ENCODE results near the gene ZNF444. TPM values are rescaled to one million over a fixed set of nuclear protein-coding genes. Genes with fewer than 3 reads are reported as not detected.

ZNF444 gene
- total RNA-seq, 2 donors from 2014 or later: 50.2 to 58.8 TPM

- no peaks in the 10 kb centered on the region for H3K36me3 Mint-ChIP-seq (ENCODE audit: low read depth)
- no peak for TF ChIP-seq CTCF (conservative IDR thresholded peaks at IDR 0.05)
- H3K36me3 ChIP-seq (ENCODE audit: control insufficient read depth, insufficient read depth, low read length): no peaks in the 10 kb centered on the region
These were observed 35.8 kb downstream of the ZNF444 start for GRCh38 chr19:56176881-56177280.

GRCh38 chr19:56177564-56178243, 36.6 kb downstream of the ZNF444 start:
- Histone ChIP-seq H3K4me3 (ENCODE audit: low read length) (no peak overlapping the region), H3K9me3 (ENCODE audit: control insufficient read depth, low read length) (no peaks in the 10 kb centered on the region), H3K36me3 (ENCODE audit: control insufficient read depth, insufficient read depth, low read length) (no peaks in the 10 kb centered on the region), H3K9ac (ENCODE audit: extremely low read depth, low read length, poor library complexity, severe bottlenecking) (no peak overlapping the region), H3K27ac (ENCODE audit: low read depth, low read length) (no peak overlapping the region), H3K4me1 (ENCODE audit: control insufficient read depth, insufficient read depth, low read length) (no peaks in the 10 kb centered on the region), H3K27me3 (ENCODE audit: control insufficient read depth, insufficient read depth, low read length, poor library complexity, severe bottlenecking) (no peaks in the 10 kb centered on the region)
- no peak overlapping the region for H3K4me3 Mint-ChIP-seq
- peaks cover 31% of the 10 kb centered on the region for H3K27me3 Mint-ChIP-seq (ENCODE audit: insufficient read depth)
- 69 to 77% methylated on average over 3 to 11 of the region's 11 CpGs for WGBS, 2 experiments (ENCODE audit: insufficient coverage in 1 of 2, insufficient read length in 1 of 2)
- no peak for DNase-seq
- no peak for TF ChIP-seq CTCF (conservative IDR thresholded peaks at IDR 0.05)
- no peaks in the 10 kb centered on the region for H3K9me3 Mint-ChIP-seq
- no peaks in the 10 kb centered on the region for H3K36me3 Mint-ChIP-seq (ENCODE audit: low read depth)
- peaks cover 17% of the 10 kb centered on the region for H3K4me1 Mint-ChIP-seq
- no peak overlapping the region for H3K27ac Mint-ChIP-seq

More at GRCh38 chr19:56176881-56177280, 35.8 kb downstream of the ZNF444 start:
- Mint-ChIP-seq H3K4me1 (peaks cover 17% of the 10 kb centered on the region), H3K4me3 (no peak overlapping the region), H3K27me3 (ENCODE audit: insufficient read depth) (peaks cover 25% of the 10 kb centered on the region), H3K27ac (no peak overlapping the region), H3K9me3 (no peaks in the 10 kb centered on the region)
- Histone ChIP-seq H3K27ac (ENCODE audit: low read depth, low read length) (no peak overlapping the region), H3K9ac (ENCODE audit: extremely low read depth, low read length, poor library complexity, severe bottlenecking) (no peak overlapping the region), H3K4me1 (ENCODE audit: control insufficient read depth, insufficient read depth, low read length) (no peaks in the 10 kb centered on the region), H3K27me3 (ENCODE audit: control insufficient read depth, insufficient read depth, low read length, poor library complexity, severe bottlenecking) (no peaks in the 10 kb centered on the region), H3K4me3 (ENCODE audit: low read length) (no peak overlapping the region), H3K9me3 (ENCODE audit: control insufficient read depth, low read length) (no peaks in the 10 kb centered on the region)
- no peak for DNase-seq
- 88% methylated on average over 18 of the region's 18 CpGs for WGBS, 2 experiments (ENCODE audit: insufficient coverage in 1 of 2, insufficient read length in 1 of 2)

- H3K9ac ChIP-seq (ENCODE audit: extremely low read depth, low read length, poor library complexity, severe bottlenecking): no peak overlapping the region
- peaks cover 4% of the 10 kb centered on the region for H3K4me1 Mint-ChIP-seq
- H3K27ac Mint-ChIP-seq: no peak overlapping the region
- peak; percentile 54 for DNase-seq
- no peaks in the 10 kb centered on the region for H3K36me3 ChIP-seq (ENCODE audit: control insufficient read depth, insufficient read depth, low read length)
- H3K9me3 ChIP-seq (ENCODE audit: control insufficient read depth, low read length): no peaks in the 10 kb centered on the region
- H3K4me3 ChIP-seq (ENCODE audit: low read length): no peak overlapping the region
- H3K4me3 Mint-ChIP-seq: no peak overlapping the region
- no peaks in the 10 kb centered on the region for H3K9me3 Mint-ChIP-seq
- no peaks in the 10 kb centered on the region for H3K27me3 ChIP-seq (ENCODE audit: control insufficient read depth, insufficient read depth, low read length, poor library complexity, severe bottlenecking)
- TF ChIP-seq CTCF (conservative IDR thresholded peaks at IDR 0.05): peak; percentile 51
- H3K4me1 ChIP-seq (ENCODE audit: control insufficient read depth, insufficient read depth, low read length): no peaks in the 10 kb centered on the region
- 73 to 88% methylated on average over 14 to 17 of the region's 17 CpGs for WGBS, 2 experiments (ENCODE audit: insufficient coverage in 1 of 2, insufficient read length in 1 of 2)
- H3K27ac ChIP-seq (ENCODE audit: low read depth, low read length): no peak overlapping the region
- H3K36me3 Mint-ChIP-seq (ENCODE audit: low read depth): no peaks in the 10 kb centered on the region
- peaks cover 31% of the 10 kb centered on the region for H3K27me3 Mint-ChIP-seq (ENCODE audit: insufficient read depth)
These were observed 48.7 kb downstream of the ZNF444 start for GRCh38 chr19:56189785-56190184.
